NCI-H146 treated with DMSO at 0.1 percent for 48 hours (cell line): ENCODE results near the gene EDA.
"Not testable (repeated sequence)": the region's sequence is repeated elsewhere in the genome, so short reads cannot be mapped to it uniquely, and the experiment has no call there.

Source experiments
- DNase-seq: peaks from one replicate; lab custom pipeline; 2025; ENCODE audit not compliant: unreplicated experiment; lab: John Stamatoyannopoulos, UW

The EDA gene

DNA sequence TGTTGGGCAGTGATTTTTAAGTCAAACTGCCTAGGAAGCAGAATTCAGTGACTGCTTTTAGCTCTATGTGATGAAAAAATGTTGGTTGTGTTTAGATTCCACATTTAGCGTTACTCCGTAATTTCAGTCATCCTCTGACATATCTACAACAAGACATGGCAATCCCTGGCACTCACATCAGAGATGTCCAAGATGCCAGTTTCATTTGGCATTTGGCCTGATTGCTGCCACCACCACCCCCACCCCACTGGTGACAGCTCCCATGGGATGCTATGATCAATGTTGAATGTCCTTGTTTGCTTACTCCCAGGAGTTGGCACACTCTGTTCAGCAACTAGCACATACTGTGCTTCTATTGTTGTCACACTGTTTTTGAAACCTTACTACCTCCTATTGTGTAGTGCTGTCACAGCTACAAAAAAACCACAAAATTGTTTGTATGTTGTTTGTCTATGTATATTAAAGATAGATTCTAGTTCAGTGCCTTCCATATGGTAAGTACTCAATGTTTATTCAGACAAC is 332.4 kb downstream of the EDA start:
- no peak for DNase-seq

DNA sequence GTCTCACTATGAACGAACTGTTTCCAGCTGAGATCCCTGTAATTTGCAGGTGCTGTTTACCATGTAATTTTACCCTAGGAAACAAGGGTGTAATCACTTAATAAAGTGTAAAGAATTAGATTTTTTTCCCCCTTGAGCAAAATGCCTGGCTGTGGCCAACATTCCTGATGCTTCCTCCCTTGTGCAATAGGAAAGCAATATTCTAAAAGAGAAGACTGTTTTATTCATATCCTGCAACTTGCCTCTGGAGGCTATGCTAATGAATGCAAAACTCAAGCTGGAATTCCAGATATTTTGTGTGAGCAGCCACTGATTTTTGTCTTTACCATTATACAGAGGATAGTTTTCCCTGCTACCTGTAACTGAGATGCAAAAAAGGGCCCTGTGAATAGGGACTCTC is 335.8 kb downstream of the EDA start:
- DNase-seq = no peak

DNA sequence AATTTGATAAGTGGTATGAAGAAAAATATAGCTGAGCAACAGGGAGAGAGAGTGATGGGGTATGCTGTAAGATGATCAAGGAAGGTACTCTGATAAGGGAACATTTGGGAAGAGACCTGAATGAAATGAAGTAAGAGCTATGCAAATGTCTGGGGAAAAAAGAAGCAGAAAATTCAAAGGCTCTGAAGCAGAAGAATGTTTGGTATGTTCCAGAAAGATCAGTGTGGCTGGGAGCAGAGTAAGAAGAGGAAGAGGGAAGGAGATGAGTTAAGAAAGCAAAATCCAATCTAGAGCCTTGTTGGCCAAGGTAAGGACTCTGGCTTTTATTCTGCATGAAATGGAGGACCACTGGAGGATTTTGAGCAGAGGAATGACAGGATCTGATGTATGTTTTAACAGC is 343.8 kb downstream of the EDA start:
- no peak for DNase-seq

GRCh38 chrX:69961365-69962072 is 345.6 kb downstream of the EDA start:
- DNase-seq = no peak

GRCh38 chrX:69968950-69969349 is 353.0 kb downstream of the EDA start:
- no peak for DNase-seq

DNA sequence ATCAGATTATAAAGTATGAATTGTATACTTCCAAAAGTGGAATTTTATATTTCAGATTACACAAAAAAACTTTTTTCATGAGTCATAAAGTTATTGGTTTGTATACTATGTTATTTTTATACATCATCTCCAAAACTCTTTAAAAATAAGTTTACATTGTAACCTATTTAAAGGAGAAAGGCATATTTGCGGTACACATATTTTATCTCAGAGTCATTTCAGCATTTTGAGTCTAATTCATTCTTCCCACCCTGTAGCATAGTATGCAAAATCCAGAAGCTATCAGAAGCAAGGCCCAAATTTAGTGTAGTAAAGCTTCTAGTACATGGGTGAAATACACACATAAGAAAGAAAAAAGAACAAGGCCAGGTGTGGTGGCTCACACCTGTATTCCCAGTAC is 353.5 kb downstream of the EDA start:
- DNase-seq = no peak

DNA sequence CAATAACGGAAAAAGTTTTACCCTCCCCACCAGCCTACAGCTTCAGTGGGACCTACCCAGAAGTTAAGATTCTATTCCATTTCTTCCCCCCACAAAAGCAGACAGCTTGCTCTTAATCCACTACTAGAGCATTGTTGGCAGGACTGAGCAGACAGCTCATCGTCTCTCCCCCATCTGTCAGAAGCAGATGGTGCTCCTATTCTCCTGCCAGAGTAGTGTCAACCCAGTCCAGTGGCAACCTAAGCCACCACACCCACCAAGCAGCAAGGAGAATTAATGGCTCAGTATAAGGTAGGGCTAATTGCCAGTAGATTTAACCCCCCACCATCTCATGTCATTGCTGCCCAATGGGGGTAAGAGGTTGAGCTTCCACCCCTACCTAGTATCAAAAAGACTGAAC is 371.8 kb downstream of the EDA start:
- no peak for DNase-seq

DNA sequence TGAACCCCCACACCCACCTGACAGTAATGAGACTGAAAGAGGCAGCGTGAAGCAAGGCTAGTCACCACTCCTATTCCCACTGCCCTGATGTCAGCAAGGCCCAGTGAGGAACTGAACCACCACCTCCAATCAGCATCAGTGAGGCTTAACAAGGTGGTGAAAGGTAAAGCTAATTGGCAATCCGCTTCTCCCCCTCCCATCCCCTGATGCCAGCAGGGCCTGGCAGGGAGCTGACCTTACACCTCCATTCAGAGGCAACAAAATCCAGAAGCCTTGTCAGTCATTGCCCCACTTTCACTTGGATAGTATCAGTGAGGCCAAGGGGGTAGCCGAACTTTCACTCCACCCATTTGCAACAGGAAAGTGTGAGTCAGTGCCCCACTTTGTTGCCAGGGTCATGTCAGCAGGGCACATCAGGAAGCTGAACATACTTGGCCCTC is 373.1 kb downstream of the EDA start:
- no peak for DNase-seq

DNA sequence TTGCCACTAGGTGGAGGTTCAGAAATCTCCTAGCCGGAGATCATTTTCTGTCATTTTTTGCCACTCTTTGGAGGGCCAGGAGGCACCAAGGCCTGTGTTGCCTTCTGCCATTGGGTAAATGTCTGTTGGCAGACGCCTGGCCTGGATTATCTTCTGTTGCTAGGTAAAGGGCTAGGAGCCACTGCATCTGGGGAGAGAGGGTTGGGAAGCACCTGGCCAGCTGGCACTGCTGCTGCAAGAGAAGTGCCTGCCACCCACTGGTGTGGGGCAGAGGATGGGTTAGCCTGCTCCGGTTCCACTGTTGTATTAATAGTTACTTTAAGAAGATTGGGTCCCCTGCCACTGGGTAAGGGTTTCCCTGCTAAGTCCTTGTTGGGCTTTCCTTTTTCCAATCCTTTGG is 375.8 kb downstream of the EDA start:
- DNase-seq = no peak

DNA sequence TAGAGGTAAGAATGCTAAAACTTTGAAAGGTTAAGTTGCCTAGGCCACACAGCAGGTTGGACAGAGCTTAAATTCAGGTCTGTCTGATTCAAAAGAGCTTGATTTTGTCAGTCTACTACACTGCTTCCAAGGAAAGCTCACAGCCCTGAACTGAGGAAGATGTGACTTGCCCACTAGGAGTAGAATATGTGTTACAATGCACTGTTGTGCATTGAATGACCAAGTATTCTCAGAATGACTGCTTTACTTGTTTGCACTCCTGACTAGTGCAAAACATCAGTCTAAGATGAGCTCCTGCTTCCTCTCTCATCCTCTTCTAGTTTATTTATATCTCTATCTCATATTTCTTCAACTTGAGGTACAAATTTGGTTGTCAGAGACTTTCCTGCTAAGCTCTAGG is 377.6 kb downstream of the EDA start:
- DNase-seq = no peak

GRCh38 chrX:69995362-69996112 is 379.6 kb downstream of the EDA start:
- DNase-seq = no peak

DNA sequence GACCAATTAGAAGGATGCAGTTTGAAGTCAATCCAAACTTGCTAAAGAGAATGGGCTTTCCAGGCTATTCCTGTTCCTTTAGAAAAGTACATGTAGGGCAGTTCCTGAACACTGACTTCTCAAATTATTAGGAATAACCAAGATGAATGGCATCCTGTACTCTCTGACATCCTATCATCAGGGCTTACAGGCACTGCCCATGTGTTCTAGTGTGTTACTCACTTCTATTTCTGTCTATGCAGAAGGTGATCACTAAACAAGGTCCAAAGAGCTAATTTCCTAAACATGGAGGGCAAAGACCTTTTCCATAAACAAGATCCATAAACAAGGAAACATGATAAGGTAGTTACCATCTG is 380.2 kb downstream of the EDA start:
- DNase-seq = no peak

- not testable (repeated sequence) for DNase-seq
These were observed 382.4 kb downstream of the EDA start for GRCh38 chrX:69998299-69998698.

DNA sequence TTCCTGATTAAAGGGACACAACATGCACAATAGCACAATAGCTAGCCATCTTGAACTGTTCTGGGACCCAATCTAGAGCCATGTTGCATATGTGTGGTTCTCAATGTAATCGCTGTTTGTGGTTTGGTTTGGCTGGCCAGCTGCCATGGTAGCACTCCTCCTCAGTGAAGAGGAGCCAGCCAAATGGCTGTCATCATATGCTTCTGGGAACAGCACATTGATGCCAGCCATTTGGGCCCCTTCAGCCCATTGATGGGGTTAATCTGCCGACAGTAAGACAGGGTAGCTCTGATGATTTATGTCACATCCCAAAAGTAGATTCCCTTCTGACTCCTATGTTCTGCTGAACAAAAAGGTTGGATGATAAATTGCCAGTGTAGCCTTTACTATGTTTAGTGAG is 385.4 kb downstream of the EDA start:
- DNase-seq = no peak

DNA sequence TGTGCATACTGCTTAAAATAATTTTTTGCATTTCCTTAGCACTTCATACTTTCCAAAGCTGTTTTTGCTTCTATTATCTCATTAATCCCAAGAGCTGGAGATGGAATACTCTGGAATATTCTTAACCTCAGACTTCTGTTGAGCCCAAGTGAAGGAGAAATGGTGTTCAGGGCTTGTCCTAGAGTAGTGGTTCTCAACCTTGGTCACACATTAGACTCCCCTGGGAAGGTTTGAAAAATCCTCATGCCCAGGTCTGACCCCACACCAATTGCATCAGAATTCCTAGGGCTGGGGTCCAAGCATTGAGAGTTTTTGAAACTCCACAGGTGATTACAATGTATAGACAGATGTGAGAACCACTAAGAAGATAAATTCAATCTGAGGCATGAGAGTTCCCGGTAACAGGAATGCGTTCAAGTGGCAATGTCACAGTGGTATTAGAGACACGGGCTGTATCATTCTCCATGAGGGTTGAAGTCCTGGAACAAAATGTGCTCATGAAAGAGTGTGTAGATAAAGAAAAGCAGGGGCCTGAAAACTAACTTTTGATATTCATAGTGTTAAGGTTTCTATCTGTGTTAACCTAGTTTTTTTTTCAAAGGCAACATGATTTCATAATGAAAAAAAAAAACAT is 385.9 kb downstream of the EDA start:
- no peak for DNase-seq

GRCh38 chrX:70007946-70008345 is 392.0 kb downstream of the EDA start:
- no peak for DNase-seq

GRCh38 chrX:70009049-70009448 is 393.1 kb downstream of the EDA start:
- no peak for DNase-seq

DNA sequence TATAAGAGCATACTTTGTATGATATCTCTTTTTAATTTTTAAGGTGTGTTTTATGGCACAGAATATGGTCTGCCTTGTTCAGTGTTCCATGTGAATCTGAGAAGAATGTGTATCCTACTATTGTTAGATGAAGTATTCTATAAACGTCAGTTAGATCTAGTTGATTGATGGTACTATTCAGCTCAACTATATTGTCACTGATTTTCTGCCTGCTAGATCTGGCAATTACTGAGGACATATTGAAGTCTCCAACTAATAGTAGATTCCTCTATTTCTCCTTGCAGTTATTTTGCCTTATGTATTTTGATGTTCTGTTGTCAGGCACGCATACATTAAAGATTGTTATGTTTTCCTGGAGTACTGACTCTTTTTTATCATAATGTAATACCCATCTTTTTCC is 394.1 kb downstream of the EDA start:
- DNase-seq = no peak

- no peak for DNase-seq
These were observed 396.8 kb downstream of the EDA start for GRCh38 chrX:70012756-70013155.

GRCh38 chrX:70013466-70014381 is 397.8 kb downstream of the EDA start:
- DNase-seq = no peak

GRCh38 chrX:70016513-70016912 is 400.6 kb downstream of the EDA start:
- DNase-seq = no peak
